ENCODE results near the gene COA1. TPM values are rescaled to one million over a fixed set of nuclear protein-coding genes. Genes with fewer than 3 reads are reported as not detected.
A peak's percentile ranks its signal among the peaks of the same experiment; 100 is the strongest.

Gene COA1
- polyA plus RNA-seq, 1 donor from 2014 or later: 157 TPM

DNA sequence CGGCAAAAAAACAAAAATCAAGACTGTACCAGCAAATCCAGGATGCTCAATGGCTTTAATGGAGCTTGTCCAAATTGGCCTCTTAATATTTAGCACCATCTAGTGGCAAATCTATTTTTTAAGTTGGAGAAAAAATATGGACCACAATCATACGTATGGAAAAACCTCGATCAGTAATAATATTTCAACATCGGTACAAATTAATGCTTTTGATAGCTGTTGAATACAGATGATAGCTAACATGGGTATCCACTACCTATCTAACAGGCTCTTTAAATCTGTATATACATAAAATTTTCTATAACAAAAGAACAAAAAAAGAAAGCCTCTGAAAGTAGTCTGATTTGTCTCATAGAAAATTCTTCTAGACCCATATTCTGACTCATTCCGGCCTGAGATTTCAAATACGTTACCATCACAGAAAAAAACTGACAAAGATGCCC lies 29.2 kb downstream of the COA1 start:
- Histone ChIP-seq H3K4me2 (ENCODE audit: low read length) (no peak overlapping the region), H2AFZ (ENCODE audit: low read depth, low read length) (no peak overlapping the region), H3K4me3 (ENCODE audit: low read length) (no peak overlapping the region), H3K9me3 (ENCODE audit: low read length) (no peaks in the 10 kb centered on the region), H3K9ac (ENCODE audit: low read length) (no peak overlapping the region), H3K36me3 (ENCODE audit: insufficient read depth, low read length) (no peaks in the 10 kb centered on the region), H3K9me2 (ENCODE audit: insufficient read depth, low read length) (no peaks in the 10 kb centered on the region), H3K27ac (ENCODE audit: low read length) (no peak overlapping the region), H3K79me2 (replicated peaks; ENCODE audit: insufficient read depth, low read length) (peaks cover 13% of the 10 kb centered on the region), H3K27me3 (ENCODE audit: insufficient read depth, low read depth, low read length) (no peaks in the 10 kb centered on the region), H3F3A (ENCODE audit: insufficient read depth, low read length, poor library complexity, severe bottlenecking) (no peaks in the 10 kb centered on the region), H4K20me1 (ENCODE audit: insufficient read depth) (no peaks in the 10 kb centered on the region)
- TF ChIP-seq, protein P1, sequence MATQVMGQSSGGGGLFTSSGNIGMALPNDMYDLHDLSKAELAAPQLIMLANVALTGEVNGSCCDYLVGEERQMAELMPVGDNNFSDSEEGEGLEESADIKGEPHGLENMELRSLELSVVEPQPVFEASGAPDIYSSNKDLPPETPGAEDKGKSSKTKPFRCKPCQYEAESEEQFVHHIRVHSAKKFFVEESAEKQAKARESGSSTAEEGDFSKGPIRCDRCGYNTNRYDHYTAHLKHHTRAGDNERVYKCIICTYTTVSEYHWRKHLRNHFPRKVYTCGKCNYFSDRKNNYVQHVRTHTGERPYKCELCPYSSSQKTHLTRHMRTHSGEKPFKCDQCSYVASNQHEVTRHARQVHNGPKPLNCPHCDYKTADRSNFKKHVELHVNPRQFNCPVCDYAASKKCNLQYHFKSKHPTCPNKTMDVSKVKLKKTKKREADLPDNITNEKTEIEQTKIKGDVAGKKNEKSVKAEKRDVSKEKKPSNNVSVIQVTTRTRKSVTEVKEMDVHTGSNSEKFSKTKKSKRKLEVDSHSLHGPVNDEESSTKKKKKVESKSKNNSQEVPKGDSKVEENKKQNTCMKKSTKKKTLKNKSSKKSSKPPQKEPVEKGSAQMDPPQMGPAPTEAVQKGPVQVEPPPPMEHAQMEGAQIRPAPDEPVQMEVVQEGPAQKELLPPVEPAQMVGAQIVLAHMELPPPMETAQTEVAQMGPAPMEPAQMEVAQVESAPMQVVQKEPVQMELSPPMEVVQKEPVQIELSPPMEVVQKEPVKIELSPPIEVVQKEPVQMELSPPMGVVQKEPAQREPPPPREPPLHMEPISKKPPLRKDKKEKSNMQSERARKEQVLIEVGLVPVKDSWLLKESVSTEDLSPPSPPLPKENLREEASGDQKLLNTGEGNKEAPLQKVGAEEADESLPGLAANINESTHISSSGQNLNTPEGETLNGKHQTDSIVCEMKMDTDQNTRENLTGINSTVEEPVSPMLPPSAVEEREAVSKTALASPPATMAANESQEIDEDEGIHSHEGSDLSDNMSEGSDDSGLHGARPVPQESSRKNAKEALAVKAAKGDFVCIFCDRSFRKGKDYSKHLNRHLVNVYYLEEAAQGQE (IDR thresholded peaks at IDR 0.05; ENCODE audit: borderline replicate concordance): no peak
- TF ChIP-seq MXI1 (conservative IDR thresholded peaks at IDR 0.05; ENCODE audit: poor library complexity, severe bottlenecking) (no peak), EP300 (conservative IDR thresholded peaks at IDR 0.05; ENCODE audit: poor library complexity, severe bottlenecking) (no peak), EZH2 (IDR thresholded peaks at IDR 0.05; ENCODE audit: borderline replicate concordance, insufficient read depth, low read length, poor library complexity, severe bottlenecking) (no peak), SMC3 (conservative IDR thresholded peaks at IDR 0.05; ENCODE audit: poor library complexity) (peak; percentile 82), TAF1 (IDR thresholded peaks at IDR 0.05; ENCODE audit: low read depth) (no peak), RAD21 (conservative IDR thresholded peaks at IDR 0.05) (peak; percentile 85)
- TF ChIP-seq, protein P2, sequence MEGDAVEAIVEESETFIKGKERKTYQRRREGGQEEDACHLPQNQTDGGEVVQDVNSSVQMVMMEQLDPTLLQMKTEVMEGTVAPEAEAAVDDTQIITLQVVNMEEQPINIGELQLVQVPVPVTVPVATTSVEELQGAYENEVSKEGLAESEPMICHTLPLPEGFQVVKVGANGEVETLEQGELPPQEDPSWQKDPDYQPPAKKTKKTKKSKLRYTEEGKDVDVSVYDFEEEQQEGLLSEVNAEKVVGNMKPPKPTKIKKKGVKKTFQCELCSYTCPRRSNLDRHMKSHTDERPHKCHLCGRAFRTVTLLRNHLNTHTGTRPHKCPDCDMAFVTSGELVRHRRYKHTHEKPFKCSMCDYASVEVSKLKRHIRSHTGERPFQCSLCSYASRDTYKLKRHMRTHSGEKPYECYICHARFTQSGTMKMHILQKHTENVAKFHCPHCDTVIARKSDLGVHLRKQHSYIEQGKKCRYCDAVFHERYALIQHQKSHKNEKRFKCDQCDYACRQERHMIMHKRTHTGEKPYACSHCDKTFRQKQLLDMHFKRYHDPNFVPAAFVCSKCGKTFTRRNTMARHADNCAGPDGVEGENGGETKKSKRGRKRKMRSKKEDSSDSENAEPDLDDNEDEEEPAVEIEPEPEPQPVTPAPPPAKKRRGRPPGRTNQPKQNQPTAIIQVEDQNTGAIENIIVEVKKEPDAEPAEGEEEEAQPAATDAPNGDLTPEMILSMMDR (IDR thresholded peaks at IDR 0.05; ENCODE audit: poor library complexity, severe bottlenecking): peak; percentile 82

DNA sequence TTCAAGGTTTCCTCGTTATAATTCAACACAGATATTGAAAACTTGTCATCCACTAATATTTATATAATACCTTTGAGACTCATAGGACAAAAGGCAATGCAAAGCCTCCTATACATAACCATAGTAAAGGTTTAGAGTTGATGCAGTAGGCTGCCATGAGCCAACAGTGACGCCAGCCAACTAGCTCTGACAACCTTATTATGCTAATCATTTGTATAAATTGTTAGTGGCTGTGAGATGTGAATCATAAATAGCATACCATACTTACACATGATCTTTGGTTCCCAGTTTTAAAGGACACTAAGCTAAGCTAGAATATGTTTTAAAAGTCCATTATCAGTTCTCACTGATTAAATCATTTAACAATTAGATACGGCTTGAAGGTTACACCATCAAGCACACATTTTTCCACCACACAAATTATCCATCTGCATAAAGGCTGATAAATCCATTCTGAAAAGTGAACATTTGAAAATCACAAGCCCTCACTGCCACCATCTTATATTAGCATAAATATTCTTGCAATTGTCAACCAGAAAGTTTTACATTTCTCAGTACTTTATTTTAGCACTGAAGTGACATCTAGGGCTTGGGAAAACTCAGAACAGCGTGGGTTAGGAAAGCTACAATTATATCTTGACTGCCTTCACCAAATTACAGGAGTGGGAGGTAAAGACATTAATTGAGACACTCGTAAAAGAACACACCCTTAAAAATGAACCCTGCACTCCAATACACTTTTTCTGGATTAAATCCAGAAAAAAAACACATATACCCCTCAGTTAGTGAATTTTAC lies 30.7 kb downstream of the COA1 start:
- Histone ChIP-seq H3K36me3 (ENCODE audit: insufficient read depth, low read length) (no peaks in the 10 kb centered on the region), H3K9me3 (ENCODE audit: low read length) (no peaks in the 10 kb centered on the region), H3F3A (ENCODE audit: insufficient read depth, low read length, poor library complexity, severe bottlenecking) (no peaks in the 10 kb centered on the region), H3K79me2 (replicated peaks; ENCODE audit: insufficient read depth, low read length) (peaks cover 27% of the 10 kb centered on the region), H3K27ac (ENCODE audit: low read length) (peak overlapping the region; percentile 56), H3K9me2 (ENCODE audit: insufficient read depth, low read length) (no peaks in the 10 kb centered on the region), H3K27me3 (ENCODE audit: insufficient read depth, low read depth, low read length) (no peaks in the 10 kb centered on the region), H3K4me3 (ENCODE audit: low read length) (peak overlapping the region; percentile 20), H2AFZ (ENCODE audit: low read depth, low read length) (no peak overlapping the region), H4K20me1 (ENCODE audit: insufficient read depth) (no peaks in the 10 kb centered on the region), H3K9ac (ENCODE audit: low read length) (no peak overlapping the region), H3K4me2 (ENCODE audit: low read length) (peak overlapping the region; percentile 10)
- TF ChIP-seq EP300 (conservative IDR thresholded peaks at IDR 0.05; ENCODE audit: poor library complexity, severe bottlenecking): no peak
- TF ChIP-seq, protein P1 (IDR thresholded peaks at IDR 0.05; ENCODE audit: borderline replicate concordance): no peak
- no peak for TF ChIP-seq EZH2 (IDR thresholded peaks at IDR 0.05; ENCODE audit: borderline replicate concordance, insufficient read depth, low read length, poor library complexity, severe bottlenecking)
- TF ChIP-seq MXI1 (conservative IDR thresholded peaks at IDR 0.05; ENCODE audit: poor library complexity, severe bottlenecking): no peak
- no peak for TF ChIP-seq SMC3 (conservative IDR thresholded peaks at IDR 0.05; ENCODE audit: poor library complexity)
- TF ChIP-seq, protein P2 (IDR thresholded peaks at IDR 0.05; ENCODE audit: poor library complexity, severe bottlenecking): no peak
- TF ChIP-seq RAD21 (conservative IDR thresholded peaks at IDR 0.05): no peak
- no peak for TF ChIP-seq POLR2AphosphoS5 (IDR thresholded peaks at IDR 0.05)
- no peak for TF ChIP-seq TAF1 (IDR thresholded peaks at IDR 0.05; ENCODE audit: low read depth)

All from neural cell (in vitro differentiated cells).